ENCODE results near the gene BASP1.

- TF ChIP-seq POLR2AphosphoS5 (IDR thresholded peaks at IDR 0.05; ENCODE audit: low read depth) (no peak), CTCF (conservative IDR thresholded peaks at IDR 0.05; ENCODE audit: low read depth in 2 of 2) (no peak), STAT1 (IDR thresholded peaks at IDR 0.05; ENCODE audit: unreplicated experiment) (no peak), EZH2 (IDR thresholded peaks at IDR 0.05; ENCODE audit: low read depth, unreplicated experiment) (no peak), ZNF114 (CRISPR knock-in tag; IDR thresholded peaks at IDR 0.05) (no peak), EZH2phosphoT487 (IDR thresholded peaks at IDR 0.05; ENCODE audit: unreplicated experiment) (no peak), REST (IDR thresholded peaks at IDR 0.05; ENCODE audit: unreplicated experiment) (no peak), CREB1 (CRISPR knock-in tag; IDR thresholded peaks at IDR 0.05; ENCODE audit: low read depth) (no peak), JUNB (IDR thresholded peaks at IDR 0.05; ENCODE audit: unreplicated experiment) (no peak)
Observed at GRCh38 chr5:17256839-17257238, 39.4 kb downstream of the BASP1 start.

Measured in GM23338 (cell line).